GM21367 (cell line): Measurements from ENCODE around the gene STARD13.

Experiments
- ATAC-seq: cut with Tn5 transposase; IDR thresholded peaks from one replicate; pipeline ENCODE4 v1.9.1; 2021; ENCODE audit not compliant: unreplicated experiment

The STARD13 gene

GRCh38 chr13:33204130-33204927 lies 81.2 kb downstream of the STARD13 start:
- no peak for ATAC-seq

- no peak for ATAC-seq
These were observed 82.8 kb downstream of the STARD13 start for GRCh38 chr13:33202644-33203169.

GRCh38 chr13:33201659-33202058 lies 83.9 kb downstream of the STARD13 start:
- no peak for ATAC-seq

- ATAC-seq = no peak
These were observed 86.2 kb downstream of the STARD13 start for GRCh38 chr13:33199289-33199850.

GRCh38 chr13:33197541-33197971 lies 88.0 kb downstream of the STARD13 start:
- no peak for ATAC-seq

GRCh38 chr13:33196767-33197166 lies 88.8 kb downstream of the STARD13 start:
- ATAC-seq = no peak

- no peak for ATAC-seq
These were observed 89.7 kb downstream of the STARD13 start for GRCh38 chr13:33195693-33196464.

GRCh38 chr13:33194820-33195692 lies 90.5 kb downstream of the STARD13 start:
- peak; percentile 83 for ATAC-seq

- no peak for ATAC-seq
These were observed 92.1 kb downstream of the STARD13 start for GRCh38 chr13:33193428-33193974.

GRCh38 chr13:33191425-33192210 lies 93.9 kb downstream of the STARD13 start:
- ATAC-seq = no peak

GRCh38 chr13:33189470-33189869 lies 96.1 kb downstream of the STARD13 start:
- ATAC-seq = no peak

- peak; percentile 49 for ATAC-seq
These were observed 97.3 kb downstream of the STARD13 start for GRCh38 chr13:33188093-33188882.

GRCh38 chr13:33186861-33187291 lies 98.7 kb downstream of the STARD13 start:
- no peak for ATAC-seq

- ATAC-seq = no peak
These were observed 99.7 kb downstream of the STARD13 start for GRCh38 chr13:33185853-33186252.

- ATAC-seq = no peak
These were observed 101.0 kb downstream of the STARD13 start for GRCh38 chr13:33184530-33184929.

- ATAC-seq = no peak
These were observed 101.5 kb downstream of the STARD13 start for GRCh38 chr13:33184112-33184490.

GRCh38 chr13:33183431-33184111 lies 102.0 kb downstream of the STARD13 start:
- ATAC-seq = no peak

GRCh38 chr13:33182729-33183128 lies 102.8 kb downstream of the STARD13 start:
- ATAC-seq = no peak
